ENCODE measurements around the gene SYNDIG1L. TPM values are rescaled to one million over a fixed set of nuclear protein-coding genes. Genes with fewer than 3 reads are reported as not detected.

Gene SYNDIG1L
- total RNA-seq, 1 experiment from 2014 or later = not detected

- Histone ChIP-seq H3K36me3 (no peaks in the 10 kb centered on the region), H3K9me3 (replicated peaks) (no peaks in the 10 kb centered on the region), H3K4me1 (no peaks in the 10 kb centered on the region), H3K4me3 (no peak overlapping the region), H3K27me3 (peaks cover 7% of the 10 kb centered on the region; the same call in 1 of the 2 replicates), H3K27ac (no peak overlapping the region)
- DNase-seq = peak in 1 of 2 experiments; percentile 5
Measured at GRCh38 chr14:74444866-74445265, 18.9 kb upstream of the SYNDIG1L start.

- no peak overlapping the region for H3K27ac ChIP-seq
- no peak for DNase-seq
- H3K4me3 ChIP-seq = no peak overlapping the region
- H3K9me3 ChIP-seq (replicated peaks) = no peaks in the 10 kb centered on the region
- H3K36me3 ChIP-seq = no peaks in the 10 kb centered on the region
- H3K27me3 ChIP-seq = peaks cover 7% of the 10 kb centered on the region; the same call in 1 of the 2 replicates
- H3K4me1 ChIP-seq = no peaks in the 10 kb centered on the region
Measured at GRCh38 chr14:74442757-74443156, 16.7 kb upstream of the SYNDIG1L start.

- no peaks in the 10 kb centered on the region for H3K36me3 ChIP-seq
- no peak for DNase-seq
Measured at GRCh38 chr14:74441113-74441512, 15.1 kb upstream of the SYNDIG1L start.

GRCh38 chr14:74438351-74438915 lies 12.4 kb upstream of the SYNDIG1L start:
- no peaks in the 10 kb centered on the region for H3K4me1 ChIP-seq
- no peak overlapping the region for H3K27ac ChIP-seq
- peaks cover 11% of the 10 kb centered on the region; the same call in 1 of the 2 replicates for H3K27me3 ChIP-seq
- DNase-seq = no peak
- no peak overlapping the region for H3K4me3 ChIP-seq
- H3K9me3 ChIP-seq (replicated peaks) = no peaks in the 10 kb centered on the region
- no peaks in the 10 kb centered on the region for H3K36me3 ChIP-seq

More at GRCh38 chr14:74441113-74441512, 15.1 kb upstream of the SYNDIG1L start:
- H3K4me1 ChIP-seq = no peaks in the 10 kb centered on the region
- no peak overlapping the region for H3K27ac ChIP-seq
- no peaks in the 10 kb centered on the region for H3K9me3 ChIP-seq (replicated peaks)
- no peak overlapping the region for H3K4me3 ChIP-seq
- peaks cover 11% of the 10 kb centered on the region; the same call in 1 of the 2 replicates for H3K27me3 ChIP-seq

- peak in 1 of 2 experiments; percentile 11 for DNase-seq
- Histone ChIP-seq H3K36me3 (no peaks in the 10 kb centered on the region), H3K27me3 (peaks cover 4% of the 10 kb centered on the region; the same call in 1 of the 2 replicates)
Measured at GRCh38 chr14:74437496-74438053, 11.6 kb upstream of the SYNDIG1L start.

GRCh38 chr14:74434294-74434693 lies 8.3 kb upstream of the SYNDIG1L start:
- Histone ChIP-seq H3K4me3 (no peak overlapping the region), H3K9me3 (replicated peaks) (no peaks in the 10 kb centered on the region), H3K27ac (no peak overlapping the region), H3K4me1 (no peaks in the 10 kb centered on the region), H3K36me3 (no peaks in the 10 kb centered on the region), H3K27me3 (peaks cover 9% of the 10 kb centered on the region; the same call in 1 of the 2 replicates)
- no peak for DNase-seq

More at GRCh38 chr14:74437496-74438053, 11.6 kb upstream of the SYNDIG1L start:
- no peaks in the 10 kb centered on the region for H3K4me1 ChIP-seq
- no peak overlapping the region for H3K27ac ChIP-seq
- no peaks in the 10 kb centered on the region for H3K9me3 ChIP-seq (replicated peaks)
- H3K4me3 ChIP-seq = no peak overlapping the region

- Histone ChIP-seq H3K4me3 (no peak overlapping the region), H3K36me3 (no peaks in the 10 kb centered on the region), H3K4me1 (no peaks in the 10 kb centered on the region), H3K9me3 (replicated peaks) (no peaks in the 10 kb centered on the region), H3K27me3 (peaks cover 6% of the 10 kb centered on the region; the same call in 1 of the 2 replicates), H3K27ac (no peak overlapping the region)
- DNase-seq = no peak
Measured at GRCh38 chr14:74429991-74430390, 4.0 kb upstream of the SYNDIG1L start.

GRCh38 chr14:74429221-74429691 lies 3.2 kb upstream of the SYNDIG1L start:
- Histone ChIP-seq H3K27me3 (peaks cover 6% of the 10 kb centered on the region; the same call in 1 of the 2 replicates), H3K36me3 (no peaks in the 10 kb centered on the region), H3K9me3 (replicated peaks) (no peaks in the 10 kb centered on the region), H3K27ac (no peak overlapping the region), H3K4me3 (no peak overlapping the region), H3K4me1 (no peaks in the 10 kb centered on the region)
- no peak for DNase-seq

- Histone ChIP-seq H3K36me3 (no peaks in the 10 kb centered on the region), H3K27ac (no peak overlapping the region), H3K27me3 (peaks cover 6% of the 10 kb centered on the region; the same call in 1 of the 2 replicates), H3K4me3 (no peak overlapping the region), H3K4me1 (no peaks in the 10 kb centered on the region), H3K9me3 (replicated peaks) (no peaks in the 10 kb centered on the region)
- no peak for DNase-seq
Measured at GRCh38 chr14:74427651-74428050, 1.6 kb upstream of the SYNDIG1L start.

- Histone ChIP-seq H3K4me3 (no peak overlapping the region), H3K4me1 (no peaks in the 10 kb centered on the region), H3K9me3 (replicated peaks) (no peaks in the 10 kb centered on the region; the same call in 1 of the 2 replicates), H3K27ac (no peak overlapping the region), H3K36me3 (no peaks in the 10 kb centered on the region), H3K27me3 (peaks cover 6% of the 10 kb centered on the region; the same call in 1 of the 2 replicates)
- no peak for DNase-seq
Measured at GRCh38 chr14:74425525-74426201, 347 bp downstream of the SYNDIG1L start.

- H3K27me3 ChIP-seq = peaks cover 4% of the 10 kb centered on the region; the same call in 1 of the 2 replicates
- H3K36me3 ChIP-seq = no peaks in the 10 kb centered on the region
- no peak overlapping the region for H3K4me3 ChIP-seq
- H3K4me1 ChIP-seq = no peaks in the 10 kb centered on the region
- H3K9me3 ChIP-seq (replicated peaks) = no peaks in the 10 kb centered on the region; the same call in 1 of the 2 replicates
- DNase-seq = no peak
- no peak overlapping the region for H3K27ac ChIP-seq
Measured at GRCh38 chr14:74424606-74425005, 1.4 kb downstream of the SYNDIG1L start.

- no peaks in the 10 kb centered on the region; the same call in 1 of the 2 replicates for H3K9me3 ChIP-seq (replicated peaks)
- DNase-seq = no peak
- no peak overlapping the region for H3K4me3 ChIP-seq
- no peaks in the 10 kb centered on the region for H3K27me3 ChIP-seq
- H3K27ac ChIP-seq = no peak overlapping the region
- H3K36me3 ChIP-seq = no peaks in the 10 kb centered on the region
- no peaks in the 10 kb centered on the region for H3K4me1 ChIP-seq
Measured at GRCh38 chr14:74423246-74423645, 2.8 kb downstream of the SYNDIG1L start.

- Histone ChIP-seq H3K9me3 (replicated peaks) (no peaks in the 10 kb centered on the region; the same call in 1 of the 2 replicates), H3K36me3 (no peaks in the 10 kb centered on the region), H3K4me1 (no peaks in the 10 kb centered on the region), H3K4me3 (no peak overlapping the region), H3K27me3 (peaks cover 6% of the 10 kb centered on the region; the same call in 1 of the 2 replicates), H3K27ac (no peak overlapping the region)
- no peak for DNase-seq
Measured at GRCh38 chr14:74421981-74422380, 4.0 kb downstream of the SYNDIG1L start.

GRCh38 chr14:74419086-74419485 lies 6.9 kb downstream of the SYNDIG1L start:
- DNase-seq = no peak
- Histone ChIP-seq H3K4me1 (peaks cover 5% of the 10 kb centered on the region), H3K27me3 (peaks cover 9% of the 10 kb centered on the region; the same call in 1 of the 2 replicates), H3K36me3 (no peaks in the 10 kb centered on the region), H3K9me3 (replicated peaks) (no peaks in the 10 kb centered on the region; the same call in 1 of the 2 replicates), H3K27ac (no peak overlapping the region), H3K4me3 (no peak overlapping the region)

- Histone ChIP-seq H3K36me3 (no peaks in the 10 kb centered on the region), H3K27me3 (peaks cover 9% of the 10 kb centered on the region; the same call in 1 of the 2 replicates), H3K4me3 (no peak overlapping the region), H3K9me3 (replicated peaks) (no peaks in the 10 kb centered on the region; the same call in 1 of the 2 replicates), H3K4me1 (peaks cover 5% of the 10 kb centered on the region), H3K27ac (no peak overlapping the region)
- no peak for DNase-seq
Measured at GRCh38 chr14:74418031-74418430, 8.0 kb downstream of the SYNDIG1L start.
